GM21360 (cell line): ENCODE data around the gene COQ8A.

ENCODE experiments used
- ATAC-seq: cut with Tn5 transposase; IDR thresholded peaks from one replicate; pipeline ENCODE4 v1.9.1; 2021; ENCODE audit warnings: mild to moderate bottlenecking, moderate library complexity; ENCODE audit not compliant: unreplicated experiment

The COQ8A gene

DNA sequence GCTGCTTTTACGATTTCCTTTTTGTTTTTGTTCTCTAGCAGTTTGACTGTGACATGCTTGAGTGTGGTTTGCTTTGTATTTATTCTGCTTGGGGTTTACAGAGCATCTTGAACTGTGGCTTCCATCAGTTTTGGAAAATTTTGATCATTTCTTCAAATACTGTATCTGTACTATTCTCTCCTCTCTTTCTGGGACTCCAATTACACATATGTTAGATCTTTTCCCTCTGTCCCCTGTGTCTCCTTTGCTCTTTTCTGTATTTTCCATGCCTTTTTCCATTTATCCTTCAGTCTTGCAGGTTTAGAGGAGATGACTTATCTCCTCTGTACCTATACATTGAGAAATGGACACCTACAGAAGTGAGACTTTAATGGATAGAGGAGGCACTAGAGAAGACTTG lies 31.7 kb downstream of the COQ8A start:
- no peak for ATAC-seq

DNA sequence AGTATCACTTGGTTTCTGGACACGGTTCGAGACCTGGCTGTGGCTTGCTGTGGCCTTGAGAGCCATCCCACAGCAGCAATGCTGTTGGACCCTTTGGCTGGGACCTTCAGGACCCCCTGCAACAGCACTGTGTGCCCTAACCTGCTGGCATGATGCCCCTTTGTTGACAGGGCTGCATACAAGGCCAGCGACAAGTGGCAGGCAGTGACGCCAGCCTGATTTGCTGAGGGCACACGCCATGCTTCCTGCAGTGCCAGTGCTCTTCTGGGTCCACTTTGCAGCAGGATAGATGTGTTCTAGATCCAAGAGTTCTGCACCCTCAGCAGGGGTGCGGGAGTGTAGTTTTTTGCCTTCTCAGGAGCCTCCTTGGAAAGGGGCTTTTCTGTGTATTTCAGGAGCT lies 32.8 kb downstream of the COQ8A start:
- no peak for ATAC-seq

DNA sequence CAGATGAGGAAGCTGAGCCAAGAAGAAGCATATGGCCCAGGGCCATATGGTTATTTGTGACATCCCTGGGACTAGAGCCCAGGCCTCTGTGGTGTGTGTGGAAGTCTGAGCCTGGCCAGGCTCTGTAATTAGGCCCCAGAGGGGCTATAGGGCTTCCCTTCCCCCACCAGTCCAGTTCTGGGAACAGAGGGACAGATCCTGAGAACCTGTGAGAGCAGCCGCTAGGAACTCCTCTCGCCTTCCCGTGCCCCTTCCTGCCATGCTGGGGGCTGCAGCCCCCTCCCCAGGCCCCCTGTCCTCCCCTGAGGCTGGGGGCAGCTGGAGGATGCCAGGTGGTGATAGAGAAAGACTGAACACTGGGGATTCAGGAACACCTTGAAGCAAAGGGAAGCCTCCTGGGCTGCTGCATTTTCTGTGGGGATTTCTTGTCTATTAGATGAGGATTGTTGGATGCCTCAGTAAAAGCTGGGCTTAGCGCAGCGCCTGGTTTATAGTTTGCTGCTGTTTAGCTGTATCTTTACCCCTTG lies 33.3 kb downstream of the COQ8A start:
- ATAC-seq = no peak

GRCh38 chr1:226973898-226974543 lies 33.9 kb downstream of the COQ8A start:
- no peak for ATAC-seq

GRCh38 chr1:226974544-226975258 lies 34.6 kb downstream of the COQ8A start:
- no peak for ATAC-seq

- no peak for ATAC-seq
Measured at GRCh38 chr1:226975259-226976250, 35.5 kb downstream of the COQ8A start.

DNA sequence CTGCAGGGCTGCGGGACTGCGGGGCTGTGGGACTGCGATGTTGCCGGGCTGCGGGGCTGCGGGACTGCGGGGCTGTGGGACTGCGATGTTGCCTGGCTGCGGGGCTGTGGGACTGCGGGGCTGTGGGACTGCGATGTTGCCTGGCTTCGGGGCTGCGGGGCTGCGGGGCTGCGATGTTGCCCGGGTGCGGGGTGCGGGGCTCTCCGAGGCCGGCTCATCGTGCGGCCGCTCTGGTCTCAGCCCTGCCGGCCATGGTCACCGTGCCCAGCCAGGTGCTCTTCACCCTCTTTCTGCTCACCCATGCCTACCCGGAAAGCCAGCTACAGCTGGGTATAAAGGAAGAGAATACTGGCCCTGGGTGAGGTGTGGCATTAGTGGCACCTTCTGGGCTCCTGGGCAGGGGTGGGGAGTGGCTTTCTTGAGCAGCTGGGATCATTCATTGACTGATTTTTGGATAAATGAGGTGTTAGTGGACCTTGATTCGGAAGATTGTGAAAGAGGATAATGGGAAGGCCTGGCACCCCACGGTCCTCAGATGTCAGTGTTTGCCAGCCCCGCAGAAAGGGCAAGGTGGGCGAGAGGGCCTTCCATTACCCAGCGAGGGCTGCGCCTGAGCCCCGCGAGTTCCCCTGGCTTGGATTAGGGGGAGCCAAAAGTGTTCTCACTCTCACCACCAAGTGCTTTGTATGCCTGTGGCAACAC lies 36.3 kb downstream of the COQ8A start:
- ATAC-seq = no peak

- no peak for ATAC-seq
Measured at GRCh38 chr1:226976978-226977642, 37.0 kb downstream of the COQ8A start.

- ATAC-seq = no peak
Measured at GRCh38 chr1:226977643-226978431, 37.7 kb downstream of the COQ8A start.

GRCh38 chr1:226978432-226979114 lies 38.5 kb downstream of the COQ8A start:
- no peak for ATAC-seq

DNA sequence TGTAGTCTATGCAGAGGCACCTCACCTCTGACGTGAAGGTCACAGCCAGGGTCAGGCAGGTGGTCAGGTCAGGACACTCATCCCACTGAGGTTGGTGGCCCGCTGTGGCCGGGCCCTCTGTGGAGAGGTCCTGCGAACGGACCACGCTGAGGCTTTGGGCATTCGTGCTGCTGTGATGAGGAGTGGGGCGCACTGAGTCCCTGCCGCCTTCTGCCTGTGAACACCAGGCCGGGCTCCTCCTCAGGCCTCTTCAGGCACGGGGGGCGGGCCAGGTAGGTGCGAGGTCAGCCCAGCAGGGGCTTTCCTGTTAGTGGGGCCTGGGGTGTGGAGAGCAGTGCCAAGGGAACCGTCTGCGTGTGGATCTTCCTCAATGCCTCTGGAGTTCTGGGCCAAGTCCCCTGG lies 39.0 kb downstream of the COQ8A start:
- ATAC-seq = no peak

DNA sequence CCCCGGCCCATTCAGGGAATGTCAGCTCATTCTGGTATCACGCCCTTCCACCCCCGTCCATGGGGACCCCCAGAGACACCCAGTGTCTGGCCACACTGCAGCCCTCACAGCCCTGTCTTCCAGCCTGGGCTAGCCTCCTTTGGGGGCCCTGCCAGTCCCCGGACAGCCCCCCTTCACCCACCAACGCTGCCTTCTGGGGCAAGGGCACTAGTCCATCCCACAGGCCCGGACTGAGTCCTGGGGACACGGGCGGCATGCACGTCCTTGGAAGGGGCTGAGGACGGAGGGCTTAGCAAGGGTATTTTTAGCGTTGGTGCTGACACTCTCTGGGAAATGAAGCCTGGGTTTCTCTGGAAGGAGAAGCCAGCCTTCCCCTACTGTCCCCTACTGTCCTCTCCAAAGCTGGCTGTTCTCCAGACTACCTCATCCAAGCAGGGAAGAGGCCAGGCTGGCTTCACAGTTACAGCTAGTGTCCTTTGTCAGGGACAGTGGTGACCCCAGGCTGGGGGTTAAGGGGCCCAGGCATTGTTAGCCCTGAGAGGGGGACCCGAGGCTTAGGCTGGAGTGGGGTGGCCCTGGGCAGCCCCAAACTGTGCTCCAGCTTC lies 39.5 kb downstream of the COQ8A start:
- no peak for ATAC-seq

DNA sequence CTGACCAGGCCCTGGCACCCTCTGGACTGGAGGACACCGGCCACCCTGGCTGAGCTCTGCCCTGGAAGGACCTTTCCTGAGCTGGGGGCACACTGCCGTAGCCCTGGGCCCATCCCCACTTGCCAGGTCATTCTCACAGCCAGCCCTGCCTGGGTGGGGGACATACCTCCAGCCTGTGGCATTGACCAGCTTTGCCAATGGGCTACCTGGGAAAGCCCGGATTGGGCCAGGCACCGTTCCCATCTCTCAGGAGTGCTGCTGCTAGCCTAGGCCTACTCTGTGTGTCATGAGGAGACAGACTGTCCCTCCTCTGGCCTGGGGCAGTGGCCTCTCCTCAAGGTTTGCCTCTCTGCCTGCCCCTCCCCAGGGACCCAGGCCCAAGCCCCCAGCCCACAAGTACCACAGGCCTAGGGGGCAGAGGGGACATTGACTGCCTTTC lies 40.0 kb downstream of the COQ8A start:
- ATAC-seq = no peak

DNA sequence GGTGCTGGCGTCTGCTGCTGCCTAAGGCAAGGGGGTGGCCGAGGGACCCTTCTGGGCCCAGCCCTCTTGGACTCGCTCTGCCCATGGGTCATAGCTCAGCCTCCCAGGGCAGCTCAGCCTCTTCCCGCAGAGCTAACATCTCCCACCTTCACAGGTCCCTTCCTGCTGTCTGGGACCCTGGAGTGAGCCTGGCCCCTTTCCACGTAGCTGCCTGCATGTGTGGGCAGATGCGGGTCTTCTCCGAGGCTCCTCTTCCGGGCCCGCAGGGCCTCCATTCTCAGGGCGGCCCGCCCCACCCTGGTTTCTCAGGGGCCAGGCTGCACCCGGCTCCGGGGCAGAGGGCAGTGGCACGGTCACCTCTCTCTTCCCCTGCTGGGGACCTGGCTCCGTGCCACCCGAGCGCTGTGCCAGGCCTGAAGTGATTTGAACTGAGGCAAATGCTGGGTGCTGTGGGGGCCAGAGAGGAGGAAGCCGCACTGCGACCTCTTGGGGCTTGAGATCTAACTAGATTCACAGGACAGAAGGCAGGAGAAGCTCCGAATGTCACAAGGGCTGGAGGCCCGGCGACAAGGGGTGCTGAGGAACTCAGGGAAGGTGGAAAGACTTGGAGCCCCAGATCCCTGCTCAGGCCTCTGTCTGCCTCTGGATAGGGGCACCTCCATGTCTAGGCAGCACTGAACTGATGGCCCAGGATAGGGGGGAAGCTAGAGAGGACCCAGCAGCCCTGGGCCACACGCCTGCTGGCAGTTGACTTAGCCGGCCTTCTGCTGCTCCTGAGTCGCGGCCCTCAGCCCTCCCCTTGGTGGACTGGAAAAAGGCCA lies 40.7 kb downstream of the COQ8A start:
- ATAC-seq = no peak

DNA sequence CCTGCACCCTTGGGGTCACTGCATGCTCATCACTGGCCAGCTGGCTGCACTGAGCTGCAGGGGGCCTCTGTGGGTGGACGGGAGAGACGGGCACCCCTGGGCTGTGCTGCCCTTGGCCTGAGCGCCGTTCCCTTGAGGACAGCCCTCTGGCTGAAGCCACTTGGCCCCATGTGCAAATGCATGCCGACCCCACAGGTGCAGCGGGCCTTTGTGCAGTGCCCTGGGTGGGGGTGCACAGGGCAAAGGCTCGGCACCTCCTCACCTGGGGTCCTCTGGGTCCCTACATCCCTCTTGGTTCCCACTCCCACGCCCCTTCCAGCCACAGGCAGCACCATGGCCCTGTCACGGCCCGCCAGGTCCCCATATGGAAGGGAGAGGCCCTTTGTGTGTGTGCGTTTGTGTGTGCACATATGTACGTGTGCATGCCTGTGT lies 41.3 kb downstream of the COQ8A start:
- no peak for ATAC-seq

GRCh38 chr1:226981838-226982237 lies 41.7 kb downstream of the COQ8A start:
- no peak for ATAC-seq

DNA sequence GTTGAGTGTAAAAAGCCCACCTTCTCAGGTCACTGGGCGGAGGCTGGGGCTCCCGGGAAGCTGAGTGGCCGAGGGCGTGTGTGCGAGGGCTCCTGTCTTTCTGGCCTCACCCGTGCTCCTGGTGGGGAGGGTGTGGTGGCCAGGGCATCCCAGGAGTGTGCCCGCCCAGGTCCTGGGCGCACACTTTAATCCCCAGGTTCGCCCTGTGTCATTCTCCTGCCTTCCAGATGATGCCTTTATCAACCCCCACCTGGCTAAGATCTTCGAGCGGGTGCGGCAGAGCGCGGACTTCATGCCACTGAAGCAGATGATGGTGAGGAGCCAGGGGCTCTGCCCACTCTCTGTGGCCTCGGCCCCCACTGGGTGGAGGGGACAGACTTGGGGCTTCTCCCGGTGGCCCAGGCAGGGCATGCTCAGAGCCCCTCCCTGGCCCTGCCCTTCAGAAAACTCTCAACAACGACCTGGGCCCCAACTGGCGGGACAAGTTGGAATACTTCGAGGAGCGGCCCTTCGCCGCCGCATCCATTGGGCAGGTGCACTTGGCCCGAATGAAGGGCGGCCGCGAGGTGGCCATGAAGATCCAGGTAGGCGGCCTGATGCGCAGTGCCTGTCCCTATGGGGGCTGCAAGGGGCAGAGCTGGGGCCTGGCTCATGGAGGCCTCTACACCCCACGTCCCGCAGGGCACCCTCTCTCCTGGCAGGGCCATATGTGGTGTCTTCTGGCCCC lies 42.5 kb downstream of the COQ8A start:
- no peak for ATAC-seq
